HG03108 (cell line): ENCODE measurements around the gene MRPS22.
"Not testable (repeated sequence)": the region's sequence is repeated elsewhere in the genome, so short reads cannot be mapped to it uniquely, and the experiment has no call there.

Source experiments
- ATAC-seq: cut with Tn5 transposase; IDR thresholded peaks from one replicate; pipeline ENCODE4 v1.9.1; 2021; ENCODE audit warnings: moderate library complexity; ENCODE audit not compliant: unreplicated experiment

Gene MRPS22

GRCh38 chr3:139389552-139390368, 45.9 kb downstream of the MRPS22 start, which contains the start of gene COPB2:
Gene COPB2, minus strand, starts transcription at chr3:139389647. Its CDS starts 97 bp downstream, at chr3:139389550.
- peak; percentile 99 for ATAC-seq

GRCh38 chr3:139394116-139394515, 50.3 kb downstream of the MRPS22 start:
- no peak for ATAC-seq

- no peak for ATAC-seq
Observed at GRCh38 chr3:139396707-139397106, 52.9 kb downstream of the MRPS22 start.

- not testable (repeated sequence) for ATAC-seq
Observed at GRCh38 chr3:139401155-139401554, 57.3 kb downstream of the MRPS22 start.
